Fibroblast of skin of scalp (primary cell): ENCODE data around the gene TTBK2.
"Not testable (repeated sequence)": the region's sequence is repeated elsewhere in the genome, so short reads cannot be mapped to it uniquely, and the experiment has no call there.

Experiments
- DNase-seq: peaks from one replicate; pipeline ENCODE4 v3.0.0-alpha.2; 2013

The TTBK2 gene

DNA sequence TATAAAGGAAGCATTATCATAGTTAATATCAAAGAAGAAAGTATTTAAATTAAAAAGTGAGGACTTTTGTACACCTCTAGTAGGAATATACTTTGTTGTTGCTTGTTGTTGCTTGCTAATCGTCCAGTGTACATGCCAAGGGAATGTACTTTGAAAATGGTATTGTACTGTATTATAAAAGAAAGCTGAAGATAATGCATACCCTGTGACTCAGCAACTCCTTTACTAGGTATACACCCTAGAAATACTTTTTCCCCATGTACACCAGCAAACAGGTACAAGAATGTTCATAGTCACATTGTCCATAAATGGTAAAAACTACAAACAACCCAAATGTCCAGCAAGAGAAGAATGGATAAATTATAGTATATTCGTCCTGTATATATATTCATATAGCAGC lies 12.0 kb downstream of the TTBK2 start:
- no peak for DNase-seq

GRCh38 chr15:42903388-42904324 lies 16.9 kb downstream of the TTBK2 start:
- no peak for DNase-seq

DNA sequence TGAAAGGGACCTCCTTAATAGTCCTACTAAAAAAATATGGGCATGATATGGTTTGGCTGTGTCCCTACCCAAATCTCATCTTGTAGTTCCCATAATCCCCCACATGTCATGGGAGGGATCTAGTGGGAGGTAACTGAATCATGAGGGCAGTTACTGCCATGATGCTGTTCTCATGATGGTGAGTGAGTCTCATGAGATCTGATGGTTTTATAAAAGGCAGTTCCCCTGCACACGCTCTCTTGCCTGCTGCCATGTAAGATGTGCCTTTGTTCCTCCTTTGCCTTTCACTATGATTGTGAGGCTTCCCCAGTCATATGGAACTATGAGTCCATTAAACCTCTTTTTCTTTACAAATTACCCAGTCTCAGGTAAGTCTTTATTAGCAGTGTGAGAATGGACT lies 26.7 kb downstream of the TTBK2 start:
- not testable (repeated sequence) for DNase-seq

DNA sequence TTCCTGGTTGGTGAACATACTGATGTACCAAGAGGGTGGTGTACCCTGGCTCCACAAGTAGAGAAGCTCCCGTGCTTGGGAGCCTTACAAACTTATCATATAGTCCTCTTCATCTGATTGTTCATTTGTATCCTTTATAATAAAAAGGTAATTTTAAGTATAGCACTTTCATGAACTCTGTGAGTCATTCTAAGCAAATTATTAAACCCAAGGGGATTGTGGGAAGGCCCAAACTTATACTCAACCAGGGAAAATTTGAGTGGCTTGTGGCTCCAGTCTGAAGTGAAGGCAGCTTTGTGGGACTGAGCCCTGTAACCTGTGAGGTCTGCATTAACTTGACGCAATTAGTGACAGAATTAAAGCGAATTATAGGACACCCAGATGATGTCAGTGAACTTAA lies 29.0 kb downstream of the TTBK2 start:
- peak; percentile 54 for DNase-seq

- DNase-seq: peak; percentile 87
Measured at GRCh38 chr15:42890161-42890913, 30.2 kb downstream of the TTBK2 start.

DNA sequence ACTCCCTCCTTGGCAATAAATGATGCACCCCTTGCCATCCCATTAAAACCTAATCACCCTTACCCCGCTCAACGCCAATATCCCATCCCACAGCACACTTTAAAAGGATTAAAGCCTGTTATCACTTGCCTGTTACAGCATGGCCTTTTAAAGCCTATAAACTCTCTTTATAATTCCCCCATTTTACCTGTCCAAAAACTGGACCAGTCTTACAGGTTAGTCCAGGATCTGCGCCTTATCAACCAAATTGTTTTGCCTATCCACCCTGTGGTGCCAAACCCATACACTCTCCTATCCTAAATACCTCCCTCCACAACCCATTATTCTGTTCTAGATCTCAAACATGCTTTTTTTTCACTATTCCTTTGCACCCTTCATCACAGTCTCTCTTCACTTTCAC lies 33.2 kb downstream of the TTBK2 start:
- not testable (repeated sequence) for DNase-seq

DNA sequence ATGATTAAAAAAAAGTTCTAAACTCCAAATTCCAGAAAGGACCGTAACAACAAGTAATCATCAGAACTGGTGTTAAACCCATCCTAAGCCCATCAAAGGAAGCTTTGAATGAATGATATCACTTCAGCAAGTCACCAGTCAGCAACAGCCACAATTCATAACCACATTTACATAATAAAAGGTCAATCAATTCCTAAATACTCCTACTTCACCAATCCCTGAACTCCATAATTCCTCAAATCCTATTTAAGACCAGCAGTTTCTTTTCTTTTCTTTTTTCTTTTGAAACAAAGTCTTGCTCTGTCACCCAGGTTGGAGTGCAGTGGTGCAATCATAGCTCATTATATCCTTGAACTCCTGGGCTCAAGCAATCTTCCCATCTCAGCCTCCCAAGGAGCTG lies 40.5 kb downstream of the TTBK2 start:
- no peak for DNase-seq

DNA sequence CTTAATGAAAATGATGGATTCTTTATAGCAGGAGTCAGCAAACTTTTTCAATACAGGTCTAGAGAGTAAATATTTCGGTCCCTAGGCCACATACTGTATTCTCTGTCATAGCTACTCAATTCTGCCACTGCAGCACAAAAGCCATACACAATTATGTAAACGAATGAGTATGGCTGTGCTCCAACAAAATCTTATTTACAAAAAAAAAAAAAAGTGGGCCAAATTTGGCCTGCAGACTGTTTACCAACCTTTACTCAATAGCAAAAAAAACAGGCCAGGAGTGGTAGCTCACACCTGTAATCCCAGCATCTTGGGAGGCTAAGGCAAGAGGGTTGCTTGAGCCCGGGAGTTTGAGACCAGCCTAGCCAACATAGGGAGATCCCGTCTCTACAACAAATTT lies 41.1 kb downstream of the TTBK2 start:
- no peak for DNase-seq

DNA sequence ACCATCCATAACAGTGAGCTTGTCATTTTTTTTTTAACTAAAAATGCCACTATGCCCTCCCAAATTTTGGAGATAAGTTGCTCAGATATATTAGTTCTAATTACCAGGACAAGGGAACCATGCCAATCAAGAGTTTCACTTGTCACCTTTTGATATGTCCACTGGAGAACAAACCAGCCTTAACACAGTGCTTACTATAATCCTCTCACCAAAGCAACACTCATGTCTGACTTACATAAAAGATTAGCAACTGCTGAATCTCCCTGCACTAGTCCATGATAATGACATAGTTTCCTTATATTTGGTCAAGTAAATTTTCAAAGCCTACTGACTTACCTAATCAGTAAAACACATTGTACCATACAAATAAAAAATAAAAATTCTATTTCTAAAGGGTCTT lies 44.4 kb downstream of the TTBK2 start:
- DNase-seq: no peak

DNA sequence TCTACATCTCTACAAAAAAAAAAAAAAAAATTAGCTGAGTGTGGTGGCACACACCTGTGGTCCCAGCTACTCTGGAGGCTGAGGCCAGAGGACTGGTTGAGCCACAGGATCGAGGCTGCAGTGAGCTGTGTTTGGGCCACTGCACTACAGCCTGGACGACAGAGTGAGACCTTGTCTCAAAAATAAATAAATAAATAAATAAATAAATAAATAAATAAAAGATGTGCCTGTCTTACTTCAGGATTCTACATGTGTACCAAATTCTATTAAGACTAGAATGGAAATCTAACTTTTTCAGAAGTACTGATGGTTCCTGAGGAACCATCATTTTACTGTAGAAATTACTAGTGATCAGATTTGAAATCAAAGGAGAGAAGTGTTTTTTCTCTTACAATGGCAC lies 51.9 kb downstream of the TTBK2 start:
- no peak for DNase-seq

GRCh38 chr15:42863572-42864239 lies 56.9 kb downstream of the TTBK2 start:
- DNase-seq: no peak

DNA sequence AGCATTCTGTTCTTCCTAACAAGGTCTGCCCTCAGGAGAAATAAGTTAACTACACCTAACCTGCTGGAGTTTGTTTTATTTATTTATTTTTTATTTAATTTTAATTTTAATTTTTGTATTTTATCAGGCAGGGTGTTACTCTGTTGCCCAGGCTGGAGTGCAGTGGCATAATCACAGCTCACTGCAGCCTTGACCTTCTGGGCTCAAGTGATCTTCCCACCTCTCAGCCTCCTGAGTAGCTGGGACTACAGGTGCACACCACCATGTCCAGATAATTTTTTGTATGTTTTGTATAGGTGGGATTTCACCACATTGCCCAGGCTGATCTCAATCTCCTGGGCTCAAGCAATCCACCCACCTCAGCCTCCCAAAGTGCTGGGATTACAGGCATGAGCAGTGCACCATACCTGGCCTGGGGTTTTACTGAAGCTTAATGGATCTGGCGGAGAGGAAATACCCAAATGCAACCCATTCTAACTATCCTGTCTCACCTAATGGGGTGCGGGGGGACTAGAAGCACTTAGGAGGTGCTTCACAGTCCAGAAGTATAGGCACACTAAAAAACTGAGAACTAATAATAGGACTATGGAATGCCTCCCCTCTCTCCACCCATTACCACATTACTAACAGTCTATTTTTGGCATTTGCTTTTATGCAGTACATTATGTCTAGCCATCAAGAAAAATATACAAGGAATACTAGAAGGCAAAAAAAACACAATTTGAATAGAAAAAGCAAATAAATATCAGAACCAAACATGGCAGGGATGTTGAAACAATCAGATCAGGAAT lies 61.4 kb downstream of the TTBK2 start:
- DNase-seq: peak; percentile 8

DNA sequence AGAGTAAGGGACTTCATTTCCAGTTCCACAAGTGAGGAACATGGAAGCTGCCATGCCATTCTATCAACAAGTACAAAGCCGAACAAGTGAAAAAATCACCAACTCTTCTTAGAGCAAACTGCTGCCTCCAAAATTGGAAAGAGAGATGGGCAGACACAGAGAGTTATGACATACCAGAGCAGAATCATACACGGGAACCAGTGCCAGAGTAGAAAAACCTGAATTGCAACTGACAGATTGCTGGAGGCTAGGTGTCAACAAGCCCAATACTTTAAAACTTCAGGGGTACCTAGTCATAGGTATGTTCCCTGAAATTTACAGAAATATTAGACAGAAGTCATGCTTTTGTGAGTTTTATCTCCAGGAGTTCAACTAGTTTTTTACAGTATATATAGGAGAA lies 62.0 kb downstream of the TTBK2 start:
- DNase-seq: no peak

GRCh38 chr15:42854576-42854975 lies 66.0 kb downstream of the TTBK2 start:
- DNase-seq: peak; percentile 4

DNA sequence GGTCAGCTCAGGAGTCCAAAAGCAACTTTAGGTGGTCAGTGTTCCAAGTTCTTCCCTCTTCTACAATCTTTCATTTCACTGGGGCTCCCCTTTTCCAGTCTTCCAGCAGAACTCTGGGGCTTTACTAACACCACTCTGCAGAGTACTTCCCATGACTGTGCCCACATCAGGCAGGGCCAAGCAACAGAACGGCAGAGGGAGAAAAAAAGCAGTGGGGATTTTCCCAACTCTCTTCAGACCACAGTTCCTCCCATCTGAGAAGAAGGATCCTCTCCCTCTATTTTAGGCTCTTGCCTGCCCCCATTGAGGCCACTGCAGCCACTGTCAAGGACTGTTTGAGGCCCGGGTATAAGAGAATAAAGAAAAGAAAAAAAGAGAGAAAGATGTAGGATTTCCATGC lies 70.7 kb downstream of the TTBK2 start:
- no peak for DNase-seq

- no peak for DNase-seq
Measured at GRCh38 chr15:42848846-42849245, 71.7 kb downstream of the TTBK2 start.

DNA sequence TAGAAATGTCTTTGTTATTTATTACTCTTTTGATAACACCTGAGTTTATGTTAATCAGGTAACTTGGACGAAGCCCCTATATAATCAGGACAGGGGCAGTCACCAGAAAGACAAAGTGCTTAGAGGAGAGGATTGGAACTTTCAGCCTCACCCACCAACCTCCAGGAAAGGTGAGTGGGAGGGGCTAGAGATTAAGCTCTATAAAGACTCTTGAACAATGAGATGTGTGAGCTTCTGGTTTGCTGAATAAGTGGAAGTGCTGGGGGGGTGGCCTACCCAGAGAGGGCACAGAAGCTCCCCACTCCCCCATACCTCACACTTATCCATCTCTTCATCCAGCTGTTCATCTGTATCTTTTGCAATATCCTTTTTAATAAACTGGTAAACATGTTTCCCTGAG lies 73.9 kb downstream of the TTBK2 start:
- no peak for DNase-seq

DNA sequence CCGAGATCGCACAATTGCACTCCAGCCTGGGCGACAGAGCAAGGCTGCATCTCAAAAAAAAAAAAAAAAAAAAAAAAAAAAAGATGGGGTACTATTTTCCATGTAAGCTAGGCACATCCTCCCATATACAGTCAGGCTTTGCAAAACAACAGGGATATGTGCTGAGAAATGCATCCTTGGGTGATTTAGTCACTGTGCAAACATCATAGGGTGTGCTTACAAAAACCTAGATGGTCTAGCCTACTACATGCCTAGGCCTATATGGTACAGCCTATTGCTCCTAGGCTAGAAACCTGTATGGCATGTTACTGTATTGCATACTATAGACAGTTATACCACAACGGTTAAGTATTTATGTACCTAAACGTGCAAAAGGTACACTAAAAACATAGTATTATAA lies 75.0 kb downstream of the TTBK2 start:
- DNase-seq: peak; percentile 49

GRCh38 chr15:42843699-42844098 lies 76.9 kb downstream of the TTBK2 start:
- DNase-seq: no peak

DNA sequence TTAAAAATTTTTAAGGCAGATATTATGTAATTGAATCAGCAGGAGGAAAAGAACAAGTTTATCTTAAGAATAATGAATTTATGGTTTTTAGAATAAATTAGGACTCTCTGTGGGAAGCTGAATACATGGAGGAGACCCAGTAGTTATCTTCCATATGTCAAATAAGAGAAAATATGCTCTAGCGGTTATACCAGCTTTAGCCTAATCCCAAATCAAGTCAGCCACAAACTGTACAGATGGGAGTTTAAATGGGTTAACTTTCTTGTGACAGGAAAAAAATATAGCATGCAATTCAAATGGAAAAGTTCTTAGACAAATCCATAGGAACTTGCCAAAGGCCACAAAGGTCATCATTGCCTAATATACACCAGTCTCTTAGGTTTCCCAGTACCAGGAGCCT lies 84.3 kb downstream of the TTBK2 start:
- DNase-seq: no peak

- peak; percentile 49 for DNase-seq
Measured at GRCh38 chr15:42832576-42832975, 88.0 kb downstream of the TTBK2 start.

- DNase-seq: no peak
Measured at GRCh38 chr15:42826251-42826890, 94.2 kb downstream of the TTBK2 start.
